Activated T-cell treated with anti-CD3 and anti-CD28 coated beads, Interleukin-2, amount 50 U/mL, for 4 hours (primary cell): Measurements from ENCODE around the gene CAP2. TPM values are rescaled to one million over a fixed set of nuclear protein-coding genes. Genes with fewer than 3 reads are reported as not detected.

ENCODE experiments used
- ATAC-seq, 2 donors: fragments of 200-7000 bp; cut with Tn5 transposase; one replicate each; pipeline ENCODE4 v1.10.0; 2021
- DNase-seq: peaks from one replicate; pipeline ENCODE4 v3.0.0-alpha.2; 2020
- H3K27me3 Mint-ChIP-seq: one replicate; pipeline ENCODE4 v1.8.0; 2021; ENCODE audit warnings: low read depth, mixed read lengths
- H3K36me3 Mint-ChIP-seq: one replicate; pipeline ENCODE4 v1.8.0; 2022; ENCODE audit warnings: mixed read lengths; ENCODE audit not compliant: insufficient read depth
- H3K4me1 Mint-ChIP-seq: one replicate; pipeline ENCODE4 v1.8.0; 2021; ENCODE audit warnings: low read depth, mixed read lengths
- H3K4me3 Mint-ChIP-seq: one replicate; pipeline ENCODE4 v1.8.0; 2021; ENCODE audit warnings: mild to moderate bottlenecking, moderate library complexity, mixed read lengths
- H3K9me3 Mint-ChIP-seq: one replicate; pipeline ENCODE4 v1.8.0; 2021; ENCODE audit warnings: mixed read lengths
- total RNA-seq, 3 donors: library from RNA; stranded (reverse); gene quantifications; one replicate each; pipeline ENCODE4 v1.2.1, GENCODE V29; 2021

Gene CAP2
- total RNA-seq, 3 donors from 2014 or later, result not detected

- DNase-seq (no peak), ATAC-seq (no peak)
- no peak overlapping the region for H3K4me3 Mint-ChIP-seq
- H3K36me3 Mint-ChIP-seq, result no peaks in the 10 kb centered on the region
- no peaks in the 10 kb centered on the region for H3K9me3 Mint-ChIP-seq
- H3K4me1 Mint-ChIP-seq, result no peaks in the 10 kb centered on the region
- H3K27me3 Mint-ChIP-seq, result peaks cover 7% of the 10 kb centered on the region
Measured at GRCh38 chr6:17469006-17469832, 75.8 kb downstream of the CAP2 start.

GRCh38 chr6:17470202-17470937 lies 77.0 kb downstream of the CAP2 start:
- ATAC-seq, result no peak
- DNase-seq, result no peak
- H3K4me1 Mint-ChIP-seq, result no peaks in the 10 kb centered on the region
- no peaks in the 10 kb centered on the region for H3K36me3 Mint-ChIP-seq
- peaks cover 7% of the 10 kb centered on the region for H3K27me3 Mint-ChIP-seq
- H3K4me3 Mint-ChIP-seq, result no peak overlapping the region
- H3K9me3 Mint-ChIP-seq, result no peaks in the 10 kb centered on the region

- Mint-ChIP-seq H3K36me3 (no peaks in the 10 kb centered on the region), H3K27me3 (peaks cover 7% of the 10 kb centered on the region), H3K4me3 (no peak overlapping the region), H3K4me1 (no peaks in the 10 kb centered on the region), H3K9me3 (no peaks in the 10 kb centered on the region)
- no peak for ATAC-seq
- DNase-seq, result no peak
Measured at GRCh38 chr6:17470938-17471327, 77.5 kb downstream of the CAP2 start.

GRCh38 chr6:17472653-17473183 lies 79.3 kb downstream of the CAP2 start:
- Mint-ChIP-seq H3K36me3 (no peaks in the 10 kb centered on the region), H3K4me3 (no peak overlapping the region), H3K27me3 (peaks cover 12% of the 10 kb centered on the region), H3K4me1 (no peaks in the 10 kb centered on the region), H3K9me3 (no peaks in the 10 kb centered on the region)
- no peak for DNase-seq
- no peak for ATAC-seq

GRCh38 chr6:17473554-17473953 lies 80.2 kb downstream of the CAP2 start:
- peaks cover 12% of the 10 kb centered on the region for H3K27me3 Mint-ChIP-seq
- no peak for ATAC-seq

GRCh38 chr6:17474289-17474688 lies 80.9 kb downstream of the CAP2 start:
- DNase-seq (no peak), ATAC-seq (no peak)
- Mint-ChIP-seq H3K9me3 (no peaks in the 10 kb centered on the region), H3K4me1 (no peaks in the 10 kb centered on the region), H3K4me3 (no peak overlapping the region), H3K27me3 (peaks cover 12% of the 10 kb centered on the region), H3K36me3 (no peaks in the 10 kb centered on the region)

More at GRCh38 chr6:17473554-17473953, 80.2 kb downstream of the CAP2 start:
- Mint-ChIP-seq H3K36me3 (no peaks in the 10 kb centered on the region), H3K9me3 (no peaks in the 10 kb centered on the region), H3K4me1 (no peaks in the 10 kb centered on the region), H3K4me3 (no peak overlapping the region)
- DNase-seq, result no peak

- H3K27me3 Mint-ChIP-seq, result peaks cover 8% of the 10 kb centered on the region
- no peaks in the 10 kb centered on the region for H3K36me3 Mint-ChIP-seq
- H3K9me3 Mint-ChIP-seq, result no peaks in the 10 kb centered on the region
- DNase-seq (no peak), ATAC-seq (no peak)
- H3K4me1 Mint-ChIP-seq, result no peaks in the 10 kb centered on the region
- H3K4me3 Mint-ChIP-seq, result no peak overlapping the region
Measured at GRCh38 chr6:17475606-17476244, 82.3 kb downstream of the CAP2 start.

GRCh38 chr6:17476511-17476910 lies 83.1 kb downstream of the CAP2 start:
- Mint-ChIP-seq H3K4me1 (no peaks in the 10 kb centered on the region), H3K36me3 (no peaks in the 10 kb centered on the region), H3K9me3 (no peaks in the 10 kb centered on the region), H3K4me3 (no peak overlapping the region), H3K27me3 (peaks cover 8% of the 10 kb centered on the region)
- DNase-seq (no peak), ATAC-seq (no peak)

- ATAC-seq, result no peak
- H3K36me3 Mint-ChIP-seq, result no peaks in the 10 kb centered on the region
- no peak for DNase-seq
- no peak overlapping the region for H3K4me3 Mint-ChIP-seq
- H3K27me3 Mint-ChIP-seq, result peaks cover 8% of the 10 kb centered on the region
- no peaks in the 10 kb centered on the region for H3K9me3 Mint-ChIP-seq
- H3K4me1 Mint-ChIP-seq, result no peaks in the 10 kb centered on the region
Measured at GRCh38 chr6:17477356-17477755, 84.0 kb downstream of the CAP2 start.

- no peak for DNase-seq
- Mint-ChIP-seq H3K4me3 (no peak overlapping the region), H3K9me3 (no peaks in the 10 kb centered on the region)
Measured at GRCh38 chr6:17478223-17478907, 85.0 kb downstream of the CAP2 start.

GRCh38 chr6:17478946-17479345 lies 85.6 kb downstream of the CAP2 start:
- no peak overlapping the region for H3K4me3 Mint-ChIP-seq
- H3K4me1 Mint-ChIP-seq, result no peaks in the 10 kb centered on the region
- no peak for ATAC-seq
- no peak for DNase-seq
- peaks cover 10% of the 10 kb centered on the region for H3K27me3 Mint-ChIP-seq
- H3K36me3 Mint-ChIP-seq, result no peaks in the 10 kb centered on the region
- no peaks in the 10 kb centered on the region for H3K9me3 Mint-ChIP-seq

More at GRCh38 chr6:17478223-17478907, 85.0 kb downstream of the CAP2 start:
- Mint-ChIP-seq H3K4me1 (no peaks in the 10 kb centered on the region), H3K36me3 (no peaks in the 10 kb centered on the region), H3K27me3 (peaks cover 8% of the 10 kb centered on the region)
- no peak for ATAC-seq

GRCh38 chr6:17480476-17480875 lies 87.1 kb downstream of the CAP2 start:
- Mint-ChIP-seq H3K27me3 (peaks cover 15% of the 10 kb centered on the region), H3K36me3 (no peaks in the 10 kb centered on the region), H3K4me1 (no peaks in the 10 kb centered on the region)

GRCh38 chr6:17482711-17483110 lies 89.3 kb downstream of the CAP2 start:
- no peaks in the 10 kb centered on the region for H3K36me3 Mint-ChIP-seq
- no peak overlapping the region for H3K4me3 Mint-ChIP-seq
- DNase-seq (no peak), ATAC-seq (no peak)
- no peaks in the 10 kb centered on the region for H3K9me3 Mint-ChIP-seq
- H3K27me3 Mint-ChIP-seq, result peaks cover 12% of the 10 kb centered on the region
- H3K4me1 Mint-ChIP-seq, result no peaks in the 10 kb centered on the region

More at GRCh38 chr6:17480476-17480875, 87.1 kb downstream of the CAP2 start:
- no peak overlapping the region for H3K4me3 Mint-ChIP-seq
- ATAC-seq, result no peak
- no peak for DNase-seq
- H3K9me3 Mint-ChIP-seq, result no peaks in the 10 kb centered on the region
